GM21367 (cell line): ENCODE results near the gene FOXJ2.
A peak's percentile ranks its signal among the peaks of the same experiment; 100 is the strongest.
"Not testable (repeated sequence)": the region's sequence is repeated elsewhere in the genome, so short reads cannot be mapped to it uniquely, and the experiment has no call there.

Experiments used
- ATAC-seq: cut with Tn5 transposase; IDR thresholded peaks from one replicate; pipeline ENCODE4 v1.9.1; 2021; ENCODE audit not compliant: unreplicated experiment

The FOXJ2 gene

GRCh38 chr12:8064131-8064530, 31.6 kb downstream of the FOXJ2 start:
- no peak for ATAC-seq

- ATAC-seq, result peak; percentile 67
Observed at GRCh38 chr12:8065991-8066594, 33.6 kb downstream of the FOXJ2 start, which contains the start of gene C3AR1. Gene C3AR1 (minus strand): TSS chr12:8066359. CDS start chr12:8060185, 6,174 bp downstream.

- no peak for ATAC-seq
Observed at GRCh38 chr12:8069582-8069981, 37.1 kb downstream of the FOXJ2 start.

DNA sequence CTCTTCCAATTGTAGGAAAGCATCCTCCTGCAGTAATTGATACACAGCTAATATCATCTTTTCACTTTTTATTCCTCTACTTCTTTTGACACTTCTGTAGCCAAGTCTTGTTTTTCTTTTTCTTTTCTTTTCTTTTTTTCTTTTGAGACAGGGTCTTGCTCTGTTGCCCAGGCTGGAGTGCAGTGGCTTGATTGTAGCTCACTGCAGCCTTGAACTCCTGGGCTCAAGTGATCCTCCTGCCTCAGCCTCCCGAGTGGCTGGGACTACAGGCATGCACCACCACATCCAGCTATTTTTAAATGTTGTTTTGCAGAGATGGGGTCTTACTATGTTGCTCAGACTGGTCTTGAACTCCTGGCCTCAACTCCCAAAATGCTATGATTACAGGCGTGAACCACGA, 39.3 kb downstream of the FOXJ2 start:
- not testable (repeated sequence) for ATAC-seq

DNA sequence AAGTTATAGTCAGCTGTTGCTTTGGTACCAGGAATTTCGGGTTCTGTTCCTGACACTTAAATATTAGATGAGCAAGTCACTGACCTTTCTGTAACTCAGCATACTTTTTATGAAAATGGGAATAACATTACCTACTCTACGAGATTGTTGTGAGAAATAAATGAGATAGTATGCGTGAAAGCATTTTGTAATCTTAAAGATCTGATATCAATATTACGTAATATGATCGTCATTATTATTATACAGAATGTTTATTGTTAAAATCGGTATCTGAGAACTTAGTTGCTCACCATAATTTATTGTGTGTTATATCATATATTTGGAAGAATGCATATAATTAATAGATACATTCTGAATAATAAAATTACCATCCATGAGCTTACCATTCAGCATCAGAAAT, 43.4 kb downstream of the FOXJ2 start:
- no peak for ATAC-seq

DNA sequence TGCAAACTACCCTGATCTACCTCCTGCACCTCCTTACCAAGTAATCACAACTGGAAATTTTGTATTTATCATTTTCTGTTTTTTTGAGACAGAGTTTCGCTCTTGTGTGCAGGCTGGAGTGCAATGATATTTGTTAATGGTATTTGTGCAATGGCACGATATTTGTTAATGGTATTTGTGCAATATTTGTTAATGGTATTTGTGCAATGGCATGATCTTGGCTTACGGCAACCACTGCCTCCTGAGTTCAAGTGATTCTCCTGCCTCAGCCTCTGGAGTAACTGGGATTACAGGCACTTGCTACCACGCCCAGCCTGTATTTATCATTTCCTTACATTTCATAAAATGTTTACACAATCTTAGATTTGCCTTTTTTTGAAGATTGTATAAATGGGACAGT, 43.9 kb downstream of the FOXJ2 start:
- ATAC-seq, result no peak

GRCh38 chr12:8077207-8077606, 44.7 kb downstream of the FOXJ2 start:
- ATAC-seq, result no peak

GRCh38 chr12:8078398-8078797, 45.9 kb downstream of the FOXJ2 start:
- no peak for ATAC-seq

DNA sequence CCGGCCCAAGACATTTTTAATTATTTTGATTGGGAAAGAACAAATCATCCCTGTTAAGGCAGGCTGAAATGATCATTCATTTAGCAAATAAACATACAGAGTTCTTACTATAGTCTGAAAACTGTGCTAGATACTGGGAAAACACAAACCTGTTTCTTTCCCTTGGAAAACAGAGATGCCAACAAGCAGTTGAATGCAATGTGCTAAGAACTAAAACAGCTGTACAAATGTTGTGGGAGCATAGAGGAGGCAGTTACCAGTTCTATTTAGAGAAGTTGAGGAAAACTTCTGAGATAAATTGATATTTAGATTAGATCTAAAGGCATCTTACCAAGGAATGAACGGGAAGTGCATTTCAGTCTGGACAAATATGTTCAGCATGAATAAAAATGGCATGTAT, 46.4 kb downstream of the FOXJ2 start:
- ATAC-seq, result no peak

DNA sequence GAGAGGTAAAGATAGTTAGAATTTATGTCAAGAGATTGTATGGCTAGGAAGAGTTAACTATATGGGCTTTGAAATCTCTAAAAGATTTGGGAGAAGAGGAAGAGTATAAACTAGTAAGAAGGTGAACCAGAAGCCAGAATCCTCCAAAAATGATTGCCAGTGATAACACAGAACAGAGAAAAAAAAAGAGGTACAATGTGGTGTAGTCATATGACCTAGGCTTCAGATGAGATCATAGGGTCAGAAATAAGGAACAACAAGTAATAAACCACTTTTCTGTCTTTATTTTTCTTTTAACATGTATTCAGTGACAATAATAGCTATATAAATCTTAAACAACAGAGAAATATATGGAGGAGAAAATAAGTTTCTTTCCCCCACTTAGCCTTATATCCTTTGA, 47.6 kb downstream of the FOXJ2 start:
- ATAC-seq, result no peak

- ATAC-seq, result no peak
Observed at GRCh38 chr12:8081251-8081920, 48.9 kb downstream of the FOXJ2 start.

DNA sequence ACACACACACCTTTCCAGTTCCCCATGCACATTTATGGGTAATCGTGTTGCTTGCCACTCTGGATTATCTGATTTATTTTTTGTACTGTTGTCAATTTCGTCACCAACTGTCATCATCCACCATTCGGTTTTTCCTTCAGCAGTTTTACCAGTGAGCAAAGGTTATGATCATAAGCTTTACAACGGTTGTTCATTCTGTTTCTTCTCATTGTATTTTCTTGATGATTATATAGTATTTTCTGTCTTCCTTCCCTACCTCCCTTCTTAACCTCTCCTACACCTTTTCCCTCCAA, 50.2 kb downstream of the FOXJ2 start:
- ATAC-seq, result no peak

GRCh38 chr12:8084351-8084750, 51.8 kb downstream of the FOXJ2 start:
- ATAC-seq, result not testable (repeated sequence)

- ATAC-seq, result no peak
Observed at GRCh38 chr12:8087666-8088065, 55.1 kb downstream of the FOXJ2 start.

- peak; percentile 65 for ATAC-seq
Observed at GRCh38 chr12:8088574-8088973, 56.1 kb downstream of the FOXJ2 start.

GRCh38 chr12:8089277-8089676, 56.8 kb downstream of the FOXJ2 start:
- not testable (repeated sequence) for ATAC-seq

DNA sequence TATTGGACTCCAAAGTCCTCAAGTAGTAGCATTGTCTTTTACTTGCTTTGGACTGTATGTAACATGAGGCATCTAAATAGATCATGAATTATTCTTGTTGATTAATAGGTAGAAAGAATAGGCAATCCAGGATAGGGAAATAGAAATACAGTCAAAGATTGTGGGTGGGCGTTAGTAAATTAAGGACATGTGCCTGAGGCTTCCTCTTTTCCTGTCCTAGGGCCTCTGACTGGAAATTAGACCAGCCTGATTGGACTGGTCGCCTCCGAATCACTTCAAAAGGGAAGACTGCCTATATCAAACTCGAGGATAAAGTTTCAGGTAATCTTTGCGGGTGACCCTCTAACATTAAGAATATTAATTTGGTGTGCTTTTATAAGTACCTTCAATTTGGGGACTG, 57.2 kb downstream of the FOXJ2 start:
- ATAC-seq, result no peak

GRCh38 chr12:8093291-8093690, 60.8 kb downstream of the FOXJ2 start:
- no peak for ATAC-seq

DNA sequence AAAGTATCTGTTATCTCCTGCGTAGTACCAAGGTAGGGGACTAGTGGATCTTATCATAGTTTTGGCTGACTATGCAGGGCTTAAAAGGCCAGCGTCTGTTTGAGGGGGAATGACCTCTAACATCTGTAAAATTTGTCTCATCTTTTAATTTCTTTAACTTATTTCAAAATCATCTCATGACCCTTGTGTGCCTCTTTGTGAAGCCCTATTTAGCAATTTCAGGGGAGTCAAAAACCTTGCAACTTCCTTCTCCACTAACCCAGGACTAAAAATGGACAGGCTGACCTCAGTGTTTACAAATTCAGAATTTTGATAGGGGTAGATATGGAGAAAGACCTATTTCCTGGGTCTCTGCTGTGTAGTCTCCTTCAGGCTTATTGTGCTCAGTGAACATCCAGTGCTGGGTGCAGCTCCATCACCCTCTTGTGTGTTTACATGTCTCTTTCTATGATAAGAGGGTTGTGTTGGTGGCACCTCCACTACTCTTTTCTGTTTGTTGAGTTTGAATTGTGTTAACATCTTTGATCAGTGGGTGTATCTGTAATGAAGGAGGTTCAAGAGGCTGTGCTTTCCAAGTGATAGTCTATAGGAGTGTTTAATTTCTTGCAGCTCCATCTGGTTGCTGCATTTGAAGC, 63.9 kb downstream of the FOXJ2 start:
- no peak for ATAC-seq

GRCh38 chr12:8099235-8099634, 66.7 kb downstream of the FOXJ2 start:
- no peak for ATAC-seq
